Nephron (organoid): ENCODE results near the gene ADAMTSL1.

Source experiments
- H3K27ac Mint-ChIP-seq, 3 experiments: 2 replicates each; pipeline ENCODE4 v1.8.0; 2020; ENCODE audit warnings: mixed read lengths in 3 of 3, mild to moderate bottlenecking in 2 of 3, moderate library complexity in 1 of 3
- H3K27me3 Mint-ChIP-seq: 2 replicates; pipeline ENCODE4 v1.8.0; 2021; ENCODE audit warnings: low read depth, mild to moderate bottlenecking, moderate library complexity, mixed read lengths
- H3K36me3 Mint-ChIP-seq: 2 replicates; pipeline ENCODE4 v1.8.0; 2020; ENCODE audit warnings: low read depth, mixed read lengths
- H3K4me1 Mint-ChIP-seq: 2 replicates; pipeline ENCODE4 v1.8.0; 2020; ENCODE audit warnings: mixed read lengths
- H3K4me3 Mint-ChIP-seq, 3 experiments: 2 replicates each; pipeline ENCODE4 v1.8.0; 2020; ENCODE audit warnings: mild to moderate bottlenecking in 3 of 3, mixed read lengths in 3 of 3, moderate library complexity in 2 of 3
- H3K9me3 Mint-ChIP-seq: 2 replicates; pipeline ENCODE4 v1.8.0; 2020; ENCODE audit warnings: mixed read lengths
- TF ChIP-seq, protein P1 (sequence below), 3 experiments: fragments of 200-600 bp; sonication (generic); IDR thresholded peaks; one replicate each; pipeline ENCODE4 v1.5.0; 2021; ENCODE audit warnings: antibody characterized with exemption in 3 of 3; ENCODE audit not compliant: unreplicated experiment in 3 of 3

ADAMTSL1 gene

DNA sequence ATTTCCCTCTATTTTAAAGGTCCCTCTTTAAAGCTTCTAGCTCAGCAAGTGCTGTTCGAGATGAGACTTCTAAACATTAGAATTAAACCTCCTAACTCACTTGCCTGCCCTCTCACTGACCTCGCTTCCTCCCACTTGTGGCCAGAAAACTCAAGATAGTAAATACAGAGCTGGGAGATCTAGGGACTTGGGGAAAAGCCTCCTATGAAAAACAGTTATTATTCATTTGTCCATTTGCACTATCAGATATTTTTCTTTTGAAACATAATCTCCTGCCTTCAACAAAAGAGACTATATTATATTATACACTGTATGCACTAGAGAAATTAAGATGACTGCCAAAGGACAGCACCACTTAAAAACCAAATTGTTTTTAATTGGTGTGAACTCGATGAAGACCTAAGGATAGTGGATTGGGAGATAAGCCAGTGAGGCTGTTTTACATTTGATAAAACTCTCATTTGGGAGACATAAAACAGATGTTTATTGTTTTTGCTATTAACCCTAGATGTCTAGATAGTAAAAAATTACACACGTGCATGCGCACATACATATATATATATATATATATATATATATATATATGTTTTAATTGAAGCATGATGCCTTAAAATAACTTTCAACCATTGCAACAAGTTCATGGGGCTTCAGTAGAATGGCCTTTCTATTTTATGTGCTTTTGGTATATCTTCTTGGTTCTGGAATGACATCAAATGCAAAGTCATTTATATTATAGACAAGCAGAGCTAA lies 229.4 kb downstream of the ADAMTSL1 start:
- Mint-ChIP-seq H3K27me3 (no peaks in the 10 kb centered on the region), H3K27ac (peak overlapping the region; percentile 96 to 98 (median 97)), H3K36me3 (peaks cover 38% of the 10 kb centered on the region), H3K9me3 (peaks cover 8% of the 10 kb centered on the region), H3K4me3 (peak overlapping the region in 2 of 3 experiments; percentile 13 to 27), H3K4me1 (peaks cover 60% of the 10 kb centered on the region)
- TF ChIP-seq, protein P1, sequence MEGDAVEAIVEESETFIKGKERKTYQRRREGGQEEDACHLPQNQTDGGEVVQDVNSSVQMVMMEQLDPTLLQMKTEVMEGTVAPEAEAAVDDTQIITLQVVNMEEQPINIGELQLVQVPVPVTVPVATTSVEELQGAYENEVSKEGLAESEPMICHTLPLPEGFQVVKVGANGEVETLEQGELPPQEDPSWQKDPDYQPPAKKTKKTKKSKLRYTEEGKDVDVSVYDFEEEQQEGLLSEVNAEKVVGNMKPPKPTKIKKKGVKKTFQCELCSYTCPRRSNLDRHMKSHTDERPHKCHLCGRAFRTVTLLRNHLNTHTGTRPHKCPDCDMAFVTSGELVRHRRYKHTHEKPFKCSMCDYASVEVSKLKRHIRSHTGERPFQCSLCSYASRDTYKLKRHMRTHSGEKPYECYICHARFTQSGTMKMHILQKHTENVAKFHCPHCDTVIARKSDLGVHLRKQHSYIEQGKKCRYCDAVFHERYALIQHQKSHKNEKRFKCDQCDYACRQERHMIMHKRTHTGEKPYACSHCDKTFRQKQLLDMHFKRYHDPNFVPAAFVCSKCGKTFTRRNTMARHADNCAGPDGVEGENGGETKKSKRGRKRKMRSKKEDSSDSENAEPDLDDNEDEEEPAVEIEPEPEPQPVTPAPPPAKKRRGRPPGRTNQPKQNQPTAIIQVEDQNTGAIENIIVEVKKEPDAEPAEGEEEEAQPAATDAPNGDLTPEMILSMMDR (IDR thresholded peaks at IDR 0.05; ENCODE audit: unreplicated experiment in 3 of 3), result no peak

DNA sequence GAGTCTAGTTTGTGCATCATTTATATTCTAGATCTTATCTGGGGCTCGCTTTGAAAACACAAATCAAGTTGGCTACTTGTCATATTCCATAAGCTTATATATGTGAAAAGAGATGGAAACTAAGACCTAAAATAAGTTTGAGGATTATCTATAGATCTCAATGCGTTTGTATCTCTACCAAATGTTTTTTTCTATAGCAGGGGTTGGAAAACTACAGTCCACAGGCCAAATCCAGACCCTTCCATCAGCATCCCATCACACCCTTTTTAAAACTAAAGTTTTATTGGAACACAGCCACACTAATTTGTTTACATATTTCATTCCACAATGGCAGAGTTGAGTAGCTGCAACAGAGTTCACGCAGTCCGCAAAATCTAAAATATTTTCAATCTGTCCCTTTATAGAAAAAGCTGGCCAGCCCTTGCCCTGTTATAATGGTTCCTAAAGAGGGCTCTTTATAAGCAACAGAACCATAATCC lies 230.0 kb downstream of the ADAMTSL1 start:
- H3K36me3 Mint-ChIP-seq, result peaks cover 32% of the 10 kb centered on the region
- H3K4me3 Mint-ChIP-seq, result peak overlapping the region in 1 of 3 experiments; percentile 13
- peak overlapping the region; percentile 96 to 98 (median 97) for H3K27ac Mint-ChIP-seq
- H3K27me3 Mint-ChIP-seq, result no peaks in the 10 kb centered on the region
- peaks cover 66% of the 10 kb centered on the region for H3K4me1 Mint-ChIP-seq
- TF ChIP-seq, protein P1 (IDR thresholded peaks at IDR 0.05; ENCODE audit: unreplicated experiment in 3 of 3), result no peak
- H3K9me3 Mint-ChIP-seq, result peaks cover 8% of the 10 kb centered on the region

DNA sequence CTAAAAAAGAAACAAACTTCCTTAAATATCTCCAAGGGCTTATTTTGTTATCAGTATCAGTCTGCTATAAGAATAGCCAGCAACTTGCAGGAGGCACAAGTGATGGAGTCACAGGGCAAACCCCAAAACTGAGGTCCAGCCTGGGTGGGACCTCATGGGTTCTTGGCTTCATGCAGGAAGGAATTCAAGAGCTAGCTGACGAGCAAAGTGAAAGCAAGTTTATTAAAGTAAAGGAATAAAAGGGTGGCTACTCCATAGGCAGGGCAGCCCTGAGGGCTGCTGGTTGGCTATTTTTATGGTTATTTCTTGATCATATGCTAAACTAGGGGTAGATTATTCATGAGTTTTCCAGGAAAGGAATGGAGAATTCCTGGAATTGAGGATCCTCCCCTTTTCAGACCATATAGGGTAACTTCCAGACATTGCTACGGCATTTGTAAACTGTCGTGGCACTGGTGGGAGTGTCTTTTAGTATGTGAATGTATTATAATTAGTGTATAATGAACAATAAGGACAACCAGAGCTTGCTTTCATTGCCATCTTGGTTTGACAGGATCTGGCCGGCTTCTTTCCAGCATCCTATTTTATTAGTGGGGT lies 231.9 kb downstream of the ADAMTSL1 start:
- Mint-ChIP-seq H3K9me3 (peaks cover 18% of the 10 kb centered on the region), H3K4me1 (peaks cover 71% of the 10 kb centered on the region), H3K27me3 (no peaks in the 10 kb centered on the region), H3K4me3 (peak overlapping the region in 2 of 3 experiments; percentile 35 to 66), H3K27ac (peak overlapping the region; percentile 96 to 98 (median 97)), H3K36me3 (peaks cover 35% of the 10 kb centered on the region)
- TF ChIP-seq, protein P1 (IDR thresholded peaks at IDR 0.05; ENCODE audit: unreplicated experiment in 3 of 3), result no peak

DNA sequence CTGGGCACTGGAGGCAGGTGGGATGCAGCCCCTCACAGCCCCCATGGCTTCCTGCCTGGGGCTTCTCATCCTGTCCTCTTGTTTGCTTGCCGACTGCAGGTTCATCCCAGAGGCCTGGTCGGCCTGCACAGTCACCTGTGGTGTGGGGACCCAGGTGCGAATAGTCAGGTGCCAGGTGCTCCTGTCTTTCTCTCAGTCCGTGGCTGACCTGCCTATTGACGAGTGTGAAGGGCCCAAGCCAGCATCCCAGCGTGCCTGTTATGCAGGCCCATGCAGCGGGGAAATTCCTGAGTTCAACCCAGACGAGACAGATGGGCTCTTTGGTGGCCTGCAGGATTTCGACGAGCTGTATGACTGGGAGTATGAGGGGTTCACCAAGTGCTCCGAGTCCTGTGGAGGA lies 232.7 kb downstream of the ADAMTSL1 start:
- Mint-ChIP-seq H3K9me3 (peaks cover 18% of the 10 kb centered on the region), H3K27me3 (no peaks in the 10 kb centered on the region), H3K4me1 (peaks cover 70% of the 10 kb centered on the region), H3K36me3 (peaks cover 35% of the 10 kb centered on the region), H3K27ac (peak overlapping the region; percentile 73 to 98 (median 85)), H3K4me3 (peak overlapping the region in 1 of 3 experiments; percentile 52)
- TF ChIP-seq, protein P1 (IDR thresholded peaks at IDR 0.05; ENCODE audit: unreplicated experiment in 3 of 3), result no peak

DNA sequence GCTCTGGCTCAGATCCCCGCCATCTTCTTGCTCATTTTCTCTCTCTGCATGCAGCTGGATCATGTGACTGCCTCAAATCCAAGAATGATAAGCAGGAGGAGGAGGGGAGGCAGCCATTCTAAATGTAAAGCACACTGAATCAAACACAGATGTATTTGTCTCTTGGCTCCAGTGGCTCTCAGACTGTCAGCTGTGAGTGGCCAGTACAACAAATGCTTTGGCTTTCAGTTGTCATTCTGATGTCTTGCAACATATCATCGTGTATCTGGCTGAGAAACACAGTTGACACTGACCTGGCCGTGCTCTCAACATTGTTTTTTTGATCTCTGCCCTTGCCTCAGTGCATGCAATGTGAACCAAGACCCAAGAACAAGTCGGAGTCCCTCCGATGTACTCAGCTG lies 233.1 kb downstream of the ADAMTSL1 start:
- H3K27ac Mint-ChIP-seq, result peak overlapping the region; percentile 73 to 98 (median 85)
- H3K36me3 Mint-ChIP-seq, result peaks cover 32% of the 10 kb centered on the region
- H3K27me3 Mint-ChIP-seq, result no peaks in the 10 kb centered on the region
- H3K4me3 Mint-ChIP-seq, result peak overlapping the region in 1 of 3 experiments; percentile 52
- TF ChIP-seq, protein P1 (IDR thresholded peaks at IDR 0.05; ENCODE audit: unreplicated experiment in 3 of 3), result no peak
- H3K4me1 Mint-ChIP-seq, result peaks cover 66% of the 10 kb centered on the region
- peaks cover 16% of the 10 kb centered on the region for H3K9me3 Mint-ChIP-seq
